ENCODE measurements around the gene STX7.
A peak's percentile ranks its signal among the peaks of the same experiment; 100 is the strongest.

STX7 gene

DNA sequence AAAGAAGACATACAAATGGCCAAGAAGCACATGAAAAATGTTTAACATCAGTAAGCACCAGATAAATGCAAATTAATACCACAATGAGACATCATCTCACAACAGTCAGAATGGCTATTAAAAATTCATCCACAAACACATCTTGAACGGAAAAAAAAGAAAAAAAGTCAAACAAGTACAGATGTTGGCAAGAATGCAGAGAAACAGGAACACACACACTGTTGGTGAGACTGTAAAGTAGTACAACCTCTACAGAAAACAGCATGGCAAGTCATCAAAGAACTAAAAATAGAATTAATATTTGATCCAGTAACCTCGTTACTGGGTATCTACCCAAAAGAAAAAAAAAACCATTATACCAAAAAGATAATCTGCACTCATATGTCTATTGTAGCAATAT, 6.5 kb downstream of the STX7 start:
- DNase-seq: no peak

GRCh38 chr6:132505158-132505557, 7.8 kb downstream of the STX7 start:
- DNase-seq: no peak

DNA sequence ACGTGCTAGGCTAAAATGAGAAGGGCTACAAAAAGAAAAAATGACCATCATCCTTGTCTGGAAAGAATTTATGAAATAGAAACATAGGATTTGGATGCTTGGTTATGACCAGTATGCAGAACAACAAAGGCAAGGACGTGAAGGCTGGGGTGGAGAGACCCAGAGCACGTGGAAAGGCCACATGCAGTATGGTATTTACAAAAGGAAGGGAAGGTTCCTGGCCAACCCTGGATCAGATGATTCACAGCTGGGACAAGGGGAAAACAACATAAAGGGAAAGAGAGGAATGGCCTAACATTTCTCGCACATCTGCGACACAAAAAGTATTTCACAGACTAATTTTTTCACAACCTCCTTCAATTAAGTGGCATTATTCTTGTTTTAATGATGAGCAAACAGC, 8.2 kb downstream of the STX7 start:
- DNase-seq: no peak

DNA sequence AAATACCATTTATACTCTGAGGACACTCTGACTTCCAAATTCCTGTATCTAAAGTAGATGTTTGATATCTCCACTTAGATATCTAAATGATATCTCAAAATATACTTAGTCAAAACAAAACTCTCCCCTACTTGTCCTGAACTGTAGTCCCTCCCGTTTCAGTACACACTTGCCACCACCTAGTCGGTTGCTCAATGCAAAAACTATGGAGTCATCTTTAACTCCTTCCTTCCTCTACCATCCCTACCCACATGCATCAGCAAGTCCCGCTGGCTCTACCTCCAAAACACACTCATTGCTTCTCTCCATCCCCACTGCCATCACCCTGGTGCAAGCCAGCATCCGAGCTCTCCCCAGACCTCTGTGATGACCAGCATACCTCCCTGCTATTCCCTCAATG, 13.2 kb downstream of the STX7 start:
- DNase-seq: no peak

GRCh38 chr6:132498638-132499037, 14.3 kb downstream of the STX7 start:
- no peak for DNase-seq

DNA sequence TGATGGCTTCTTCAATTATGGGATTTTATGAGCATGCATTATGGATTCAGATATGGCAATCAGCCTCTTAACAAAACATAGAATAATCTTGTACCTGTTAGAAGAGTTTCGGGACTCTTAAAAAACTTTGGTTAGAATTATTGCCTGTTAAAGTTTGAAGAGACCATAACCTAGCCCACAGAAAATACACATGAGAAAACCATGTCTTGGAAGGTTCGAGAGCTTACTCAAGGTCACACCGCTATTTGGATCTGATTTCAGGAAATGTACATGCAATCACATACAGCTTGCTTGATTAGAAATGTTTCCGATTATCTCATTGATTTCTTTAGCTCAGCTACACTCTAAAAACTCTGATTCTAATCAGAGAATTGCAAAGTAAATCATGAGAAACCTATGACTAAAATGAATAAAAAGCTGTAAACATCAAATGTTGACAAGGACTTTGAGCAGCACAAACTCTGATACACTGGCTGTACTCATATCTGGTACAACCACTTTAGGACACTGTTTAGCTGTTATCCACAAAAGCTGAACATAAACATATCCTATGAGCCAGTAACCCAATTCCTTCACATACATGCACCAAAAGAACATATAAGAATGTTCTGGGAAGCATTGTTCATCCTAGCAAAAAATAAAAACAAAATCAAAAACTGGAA, 16.3 kb downstream of the STX7 start:
- no peak for DNase-seq

- DNase-seq: no peak
Observed at GRCh38 chr6:132495604-132496079, 17.3 kb downstream of the STX7 start.

- DNase-seq: no peak
Observed at GRCh38 chr6:132494954-132495353, 18.0 kb downstream of the STX7 start.

GRCh38 chr6:132491881-132492280, 21.0 kb downstream of the STX7 start:
- no peak for DNase-seq

DNA sequence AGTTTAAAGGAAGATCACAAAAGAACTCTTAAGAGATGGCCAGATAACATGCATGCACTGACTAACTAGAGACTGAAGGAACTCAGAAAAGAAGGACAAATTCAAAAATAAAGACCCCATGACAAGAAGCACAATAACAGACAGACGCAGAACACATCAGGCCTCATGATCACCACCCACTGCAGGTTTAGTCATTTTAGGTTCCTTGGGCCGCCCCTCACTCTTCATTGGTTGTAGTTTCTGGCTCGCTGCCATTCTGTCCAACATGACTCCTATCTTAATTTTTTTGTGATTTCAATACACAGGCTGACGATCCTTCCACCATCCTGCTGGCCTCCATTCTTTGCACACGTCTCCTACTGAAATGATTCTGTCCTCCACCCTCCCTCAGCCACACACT, 21.6 kb downstream of the STX7 start:
- peak; percentile 71 for DNase-seq

DNA sequence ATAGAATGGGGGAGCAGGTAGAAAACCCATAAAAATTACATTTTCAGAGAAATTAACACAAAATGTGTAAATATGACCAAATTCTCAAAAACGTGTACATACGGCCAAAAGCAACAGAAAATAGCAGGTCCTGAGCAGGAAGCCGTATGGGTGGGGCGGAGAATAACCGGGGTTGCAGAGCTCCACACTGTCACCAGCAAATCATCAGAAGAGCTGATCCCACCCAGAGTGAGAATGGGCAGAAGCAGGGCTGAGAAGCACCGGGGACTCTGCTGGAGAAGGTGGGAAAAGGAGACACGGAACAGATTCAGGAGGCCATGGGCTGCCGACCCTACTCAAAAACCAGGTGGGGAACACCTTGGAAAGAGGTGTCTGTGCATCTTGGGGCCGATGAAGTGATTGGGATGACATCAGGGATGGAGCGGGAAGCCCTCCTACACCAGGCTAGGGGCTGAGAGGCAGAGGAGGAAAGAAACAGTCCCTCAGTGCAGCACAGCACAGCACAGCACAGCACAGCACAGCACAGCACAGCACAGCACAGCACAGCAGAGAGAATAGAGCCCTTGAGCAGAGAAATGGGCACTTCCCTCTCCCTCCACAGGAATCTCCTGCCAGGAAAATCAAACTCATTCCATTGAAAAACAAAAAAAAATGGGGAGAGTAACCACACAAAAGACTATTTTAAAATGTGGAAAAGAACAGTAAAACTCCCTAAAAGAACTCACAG, 22.3 kb downstream of the STX7 start:
- DNase-seq: no peak

GRCh38 chr6:132490024-132490423, 22.9 kb downstream of the STX7 start:
- DNase-seq: no peak

- DNase-seq: no peak
Observed at GRCh38 chr6:132489376-132489775, 23.5 kb downstream of the STX7 start.

DNA sequence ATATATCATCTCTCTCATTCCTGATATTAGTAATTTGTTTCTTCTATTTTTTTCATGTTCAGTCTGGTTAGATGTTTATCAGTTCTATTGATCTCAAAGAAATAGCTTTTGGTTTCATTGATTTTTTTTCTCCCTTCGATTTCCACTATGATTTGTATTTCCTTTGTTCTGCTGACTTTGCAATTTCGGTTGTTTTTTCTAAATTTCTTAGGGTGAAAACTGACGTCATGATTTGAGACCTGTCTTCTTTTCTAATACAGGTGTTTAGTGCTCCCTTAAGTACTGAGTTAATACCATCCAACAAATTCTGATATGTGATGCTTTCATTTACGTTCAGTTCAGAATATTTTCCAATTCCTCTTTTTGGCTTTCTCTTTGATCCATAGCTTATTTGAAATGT, 25.2 kb downstream of the STX7 start:
- no peak for DNase-seq

DNA sequence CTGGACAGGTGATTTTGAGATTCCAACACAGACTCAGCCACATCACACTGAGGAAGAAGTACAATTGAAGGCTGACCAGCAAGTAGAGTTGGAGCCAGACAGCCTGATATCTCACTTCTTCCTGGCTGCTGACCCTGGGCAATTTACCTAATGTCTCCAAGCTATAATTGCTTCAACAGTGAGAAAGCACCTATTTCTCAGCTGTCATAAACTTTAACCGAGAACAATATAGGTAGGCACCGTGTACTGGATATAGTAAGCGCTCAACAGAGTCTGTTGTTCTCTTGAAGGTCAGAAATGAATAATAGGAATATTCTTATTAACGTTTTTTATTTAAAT, 28.3 kb downstream of the STX7 start:
- DNase-seq: no peak

- peak; percentile 81 for DNase-seq
Observed at GRCh38 chr6:132483779-132484679, 28.9 kb downstream of the STX7 start.

- DNase-seq: no peak
Observed at GRCh38 chr6:132482581-132482980, 30.3 kb downstream of the STX7 start.

- DNase-seq: no peak
Observed at GRCh38 chr6:132481189-132481588, 31.7 kb downstream of the STX7 start.

DNA sequence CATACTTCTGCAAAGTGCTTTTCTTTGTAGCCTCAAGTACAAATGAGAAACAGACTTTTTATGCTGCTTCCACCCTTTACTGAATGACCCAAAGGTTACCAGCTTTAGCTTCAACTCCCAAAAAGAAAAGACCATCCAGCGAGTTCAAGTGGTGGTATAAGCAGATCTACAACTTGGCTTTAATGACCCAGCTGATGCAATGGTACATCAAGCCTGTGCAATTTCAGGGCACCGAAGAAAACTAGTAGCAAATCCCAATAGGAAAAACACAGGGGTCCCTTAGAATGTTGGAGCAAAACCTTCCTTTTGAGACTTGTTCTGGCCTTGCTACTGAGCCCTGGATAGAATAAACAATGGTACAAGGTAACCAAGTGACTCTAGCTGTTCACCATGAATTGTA, 33.8 kb downstream of the STX7 start:
- no peak for DNase-seq

DNA sequence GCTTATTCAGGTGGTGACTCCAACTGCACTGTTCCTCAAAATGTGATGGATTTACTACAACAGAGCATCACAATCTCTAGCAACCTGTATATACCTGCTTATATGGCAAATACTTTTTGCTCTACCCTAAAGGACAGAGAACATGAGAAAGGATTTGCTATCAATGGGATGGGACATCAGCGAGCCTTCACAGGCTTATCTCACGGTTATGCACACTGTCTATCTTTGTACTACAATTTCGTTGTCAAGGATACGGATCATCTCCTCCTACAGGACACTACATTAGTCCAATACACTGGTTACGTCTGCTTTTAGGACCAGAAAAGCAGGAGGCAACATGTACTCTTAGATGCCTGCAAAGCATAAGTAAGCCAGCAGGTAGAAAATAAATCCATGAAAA, 34.2 kb downstream of the STX7 start:
- no peak for DNase-seq

DNA sequence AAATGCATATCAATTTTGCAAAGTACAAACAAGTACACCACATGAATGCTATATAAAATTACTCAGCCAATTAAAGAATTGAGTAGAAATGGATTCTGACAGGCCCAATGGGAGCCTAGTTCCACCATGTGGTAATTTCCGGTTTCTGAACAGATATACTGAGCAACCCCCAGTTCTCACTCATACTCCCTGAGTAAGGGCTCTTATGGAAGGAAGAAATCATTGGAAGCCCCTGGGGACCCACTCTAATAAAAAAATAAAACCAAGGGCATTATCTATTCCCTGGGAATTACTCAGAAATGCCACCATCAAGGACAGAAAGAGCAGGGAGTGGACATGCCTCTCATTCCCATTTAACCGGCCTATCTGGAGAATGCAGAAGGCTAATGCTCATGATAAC, 34.6 kb downstream of the STX7 start:
- no peak for DNase-seq

- DNase-seq: no peak
Observed at GRCh38 chr6:132476688-132477087, 36.2 kb downstream of the STX7 start.

- DNase-seq: no peak
Observed at GRCh38 chr6:132475925-132476324, 37.0 kb downstream of the STX7 start.

DNA sequence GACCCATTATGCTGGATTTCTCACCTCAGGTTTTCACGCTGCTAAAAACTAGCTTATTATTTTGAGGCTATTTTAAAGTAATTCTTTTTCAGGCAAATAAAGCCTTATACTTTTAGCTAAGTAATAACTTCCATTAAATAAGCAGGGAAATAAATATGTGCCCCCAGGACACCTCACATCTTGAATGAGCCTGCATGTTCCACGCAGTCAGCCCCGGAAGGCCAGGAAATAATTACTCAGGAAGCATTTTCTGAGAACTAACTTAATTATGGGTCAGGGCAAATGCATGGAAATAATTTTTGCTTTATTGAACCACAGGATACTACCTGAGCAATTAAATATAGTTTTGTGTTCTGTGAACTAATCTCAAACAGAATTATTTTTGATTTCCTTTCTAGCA, 41.1 kb downstream of the STX7 start:
- no peak for DNase-seq

Data from hematopoietic multipotent progenitor cell treated with erythropoietin and hydrocortisone succinate and interleukin-3 and kit ligand, for 8 days (in vitro differentiated cells).